Dedifferentiated amniotic fluid mesenchymal stem cell (primary cell): ENCODE results near the gene GPR82.
"Not testable (repeated sequence)": the region's sequence is repeated elsewhere in the genome, so short reads cannot be mapped to it uniquely, and the experiment has no call there.

Experiments used
- DNase-seq: peaks from one replicate; pipeline ENCODE4 v3.0.0-alpha.2; 2016; ENCODE audit errors: extremely low spot score

GPR82 gene

DNA sequence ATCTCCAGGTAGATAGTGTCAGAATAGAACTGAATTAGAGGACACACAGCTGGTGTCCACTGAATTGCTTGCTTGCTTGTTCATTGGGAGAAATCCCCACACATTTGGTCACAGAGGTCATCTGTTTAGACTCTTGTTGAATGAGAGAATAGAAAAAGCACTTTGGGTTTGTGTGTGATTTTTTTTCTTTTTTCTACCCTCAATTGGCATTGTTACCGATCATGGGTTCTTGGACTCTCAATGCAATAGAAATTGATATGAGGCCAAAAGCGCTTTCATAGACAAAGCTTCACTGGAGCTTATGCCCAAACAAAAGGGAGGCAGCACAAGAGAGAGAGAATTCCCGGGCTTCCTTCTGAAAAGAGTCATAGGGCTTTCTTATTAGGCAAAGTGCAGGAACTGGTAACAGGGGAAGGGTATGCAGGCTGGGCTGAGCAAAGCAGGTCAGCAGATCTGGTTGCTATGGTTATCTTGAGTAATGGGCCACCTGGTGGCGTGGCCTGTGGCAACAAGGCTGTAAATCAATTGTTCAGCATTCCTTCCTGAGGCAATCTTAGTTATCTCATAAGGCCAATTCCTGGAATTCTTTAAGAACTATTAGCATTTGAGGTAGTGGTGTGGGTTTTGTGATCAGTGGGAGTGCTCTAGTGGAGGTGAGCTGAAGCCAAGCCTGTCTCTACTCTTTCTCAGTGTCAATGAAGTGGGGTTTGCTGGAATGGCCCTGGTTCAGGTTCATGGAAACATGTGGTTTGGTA, 5.3 kb upstream of the GPR82 start:
- DNase-seq = no peak

GRCh38 chrX:41719610-41720009, 4.4 kb upstream of the GPR82 start:
- DNase-seq = not testable (repeated sequence)

GRCh38 chrX:41720125-41720779, 3.7 kb upstream of the GPR82 start:
- no peak for DNase-seq

DNA sequence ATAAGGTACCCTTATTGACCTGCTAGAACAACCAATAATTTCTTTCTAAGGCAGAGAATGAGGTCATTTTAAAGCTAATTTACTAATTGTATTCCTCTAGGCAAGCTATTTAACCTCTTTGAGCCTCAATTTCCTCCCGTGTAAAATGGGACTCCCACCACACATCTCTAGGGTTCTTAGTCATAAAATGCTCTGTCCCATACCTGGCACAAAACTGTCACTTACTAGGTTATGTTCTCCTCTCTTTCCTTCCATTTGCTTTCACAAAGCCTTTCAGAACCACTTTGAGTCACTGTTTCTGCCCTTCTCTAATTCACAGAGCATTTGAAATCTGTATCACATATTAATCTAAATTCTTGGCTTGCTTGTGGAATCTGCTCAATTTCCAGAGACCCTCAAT, 2.4 kb upstream of the GPR82 start:
- DNase-seq = no peak

GRCh38 chrX:41722214-41722613, 1.8 kb upstream of the GPR82 start:
- DNase-seq = no peak

- DNase-seq = no peak
These were observed 964 bp upstream of the GPR82 start for GRCh38 chrX:41722816-41723618.

DNA sequence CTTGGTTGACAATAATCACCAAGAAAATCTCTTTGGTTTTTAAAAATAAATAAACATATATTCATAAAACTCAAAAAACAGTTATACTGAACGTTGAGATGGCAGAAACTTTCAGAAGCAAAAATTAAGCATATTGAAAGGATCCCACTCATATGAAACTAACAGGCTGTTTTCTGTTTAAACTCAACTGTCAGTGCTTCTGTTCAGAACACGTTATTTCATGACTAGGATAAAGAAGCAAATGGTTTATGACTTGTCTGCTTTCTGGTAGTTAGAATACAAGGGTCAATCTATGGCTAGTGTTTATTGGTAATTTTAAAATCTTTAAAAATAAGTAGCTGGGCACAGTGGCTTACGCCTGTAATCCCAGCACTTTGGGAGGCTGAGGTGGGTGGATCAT, 4.1 kb downstream of the GPR82 start:
- DNase-seq = no peak

DNA sequence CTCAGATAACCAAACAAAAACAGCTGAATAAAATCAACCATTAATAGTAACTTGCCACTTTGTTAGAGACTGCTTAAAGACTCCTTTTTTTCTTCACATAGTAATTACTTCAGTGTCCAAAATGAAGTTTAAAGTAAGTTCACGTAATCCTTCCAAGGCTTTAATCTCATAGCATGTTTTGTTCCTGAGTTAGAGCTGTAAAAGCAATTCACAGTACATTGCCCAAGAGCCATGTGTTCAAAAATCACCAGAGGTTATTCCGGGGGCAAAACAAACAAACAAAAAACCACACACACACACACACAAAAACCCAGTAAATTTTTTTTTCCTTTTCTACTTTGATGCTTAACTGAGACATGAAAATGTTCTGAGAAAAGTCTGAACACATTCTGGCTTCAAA, 6.1 kb downstream of the GPR82 start:
- DNase-seq = no peak

- DNase-seq = no peak
These were observed 8.3 kb downstream of the GPR82 start for GRCh38 chrX:41732260-41732659.

DNA sequence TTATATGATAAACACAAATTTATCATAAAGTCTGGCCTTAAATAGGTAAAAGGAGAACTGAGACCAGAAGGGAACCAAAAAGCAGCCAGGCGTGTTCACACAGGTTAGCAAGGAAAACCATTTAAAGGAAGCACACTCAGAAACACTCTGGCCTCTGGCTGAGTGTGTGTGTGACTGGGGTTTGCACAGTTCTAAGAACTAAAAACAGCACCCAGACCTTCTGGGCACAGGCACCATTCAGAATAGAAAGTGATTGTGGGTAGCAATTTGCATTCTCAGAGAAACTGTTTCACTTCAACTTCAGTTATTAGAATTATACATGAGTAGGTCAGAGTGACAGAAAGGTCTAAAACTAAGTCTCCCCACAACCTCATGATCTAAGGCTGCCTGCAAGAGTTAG, 10.0 kb downstream of the GPR82 start:
- DNase-seq = no peak

GRCh38 chrX:41734530-41734929, 10.5 kb downstream of the GPR82 start:
- DNase-seq = no peak

- DNase-seq = no peak
These were observed 13.1 kb downstream of the GPR82 start for GRCh38 chrX:41737065-41737464.

DNA sequence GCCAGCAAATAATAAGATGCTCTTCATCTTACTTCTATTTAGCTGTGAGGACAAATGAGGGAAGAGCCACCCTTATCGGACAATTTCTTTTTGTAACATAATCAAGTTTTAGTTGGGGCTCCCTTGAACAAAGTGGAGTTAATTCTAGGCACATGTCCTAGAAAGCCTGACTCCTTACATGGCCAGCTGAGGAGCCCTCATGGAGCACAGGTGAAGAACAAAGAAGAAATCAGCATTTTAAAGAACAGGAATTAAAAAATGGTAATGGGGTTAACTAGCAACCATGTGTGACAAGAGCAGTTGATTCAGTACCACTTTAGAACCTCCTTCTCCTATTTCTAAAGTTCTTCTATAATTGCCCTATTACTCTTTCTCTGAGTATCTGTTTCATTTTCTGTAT, 15.9 kb downstream of the GPR82 start:
- DNase-seq = no peak

DNA sequence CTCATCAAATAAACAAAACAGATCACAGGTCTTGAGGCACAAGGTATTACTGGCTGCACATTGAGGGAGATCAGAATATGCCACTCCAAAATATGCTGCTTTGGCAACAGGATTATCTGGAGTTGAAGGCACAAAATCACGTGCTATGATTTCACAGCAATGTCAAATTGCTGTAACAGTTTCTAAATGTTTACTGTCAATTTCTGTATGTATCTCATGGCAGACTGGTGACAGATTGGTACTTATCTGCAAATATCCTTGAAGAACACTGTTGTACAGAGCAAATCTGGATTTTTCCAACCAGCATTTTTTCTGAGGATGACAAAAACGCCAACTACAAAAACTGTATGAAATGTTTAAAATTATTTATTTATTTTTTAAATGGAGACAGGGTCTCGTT, 26.7 kb downstream of the GPR82 start:
- no peak for DNase-seq

- no peak for DNase-seq
These were observed 34.4 kb downstream of the GPR82 start for GRCh38 chrX:41758401-41758800.

DNA sequence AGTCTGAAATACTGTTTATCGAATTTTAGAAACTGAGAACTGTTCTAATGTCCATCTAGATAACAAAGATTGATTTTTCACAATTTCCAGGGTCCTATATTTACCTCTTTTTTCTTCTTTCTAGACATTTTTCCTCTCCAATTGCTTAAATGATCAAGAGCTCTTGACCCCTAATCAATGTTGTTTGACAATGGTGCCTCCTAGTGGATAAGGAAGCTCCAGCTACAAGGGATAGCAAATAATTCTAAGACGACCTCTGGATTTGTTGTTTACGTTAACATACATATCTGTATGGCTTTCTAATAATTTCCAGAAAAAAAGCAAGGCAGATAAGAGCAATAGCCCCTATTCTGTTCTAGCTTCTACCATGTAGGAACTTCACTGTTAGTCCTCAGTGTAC, 35.8 kb downstream of the GPR82 start:
- no peak for DNase-seq

GRCh38 chrX:41761169-41761568, 37.2 kb downstream of the GPR82 start:
- DNase-seq = no peak

- DNase-seq = no peak
These were observed 37.7 kb downstream of the GPR82 start for GRCh38 chrX:41761702-41762101.

- peak; percentile 14 for DNase-seq
These were observed 55.1 kb downstream of the GPR82 start for GRCh38 chrX:41779030-41779564.
